CD4-positive, alpha-beta T cell treated with Interferon gamma for 1 hour (primary cell): Measurements from ENCODE around the gene MYO15B.
A peak's percentile ranks its signal among the peaks of the same experiment; 100 is the strongest.

Experiments
- DNase-seq: peaks from one replicate; pipeline ENCODE4 v3.0.0-alpha.2; 2020

MYO15B gene

DNA sequence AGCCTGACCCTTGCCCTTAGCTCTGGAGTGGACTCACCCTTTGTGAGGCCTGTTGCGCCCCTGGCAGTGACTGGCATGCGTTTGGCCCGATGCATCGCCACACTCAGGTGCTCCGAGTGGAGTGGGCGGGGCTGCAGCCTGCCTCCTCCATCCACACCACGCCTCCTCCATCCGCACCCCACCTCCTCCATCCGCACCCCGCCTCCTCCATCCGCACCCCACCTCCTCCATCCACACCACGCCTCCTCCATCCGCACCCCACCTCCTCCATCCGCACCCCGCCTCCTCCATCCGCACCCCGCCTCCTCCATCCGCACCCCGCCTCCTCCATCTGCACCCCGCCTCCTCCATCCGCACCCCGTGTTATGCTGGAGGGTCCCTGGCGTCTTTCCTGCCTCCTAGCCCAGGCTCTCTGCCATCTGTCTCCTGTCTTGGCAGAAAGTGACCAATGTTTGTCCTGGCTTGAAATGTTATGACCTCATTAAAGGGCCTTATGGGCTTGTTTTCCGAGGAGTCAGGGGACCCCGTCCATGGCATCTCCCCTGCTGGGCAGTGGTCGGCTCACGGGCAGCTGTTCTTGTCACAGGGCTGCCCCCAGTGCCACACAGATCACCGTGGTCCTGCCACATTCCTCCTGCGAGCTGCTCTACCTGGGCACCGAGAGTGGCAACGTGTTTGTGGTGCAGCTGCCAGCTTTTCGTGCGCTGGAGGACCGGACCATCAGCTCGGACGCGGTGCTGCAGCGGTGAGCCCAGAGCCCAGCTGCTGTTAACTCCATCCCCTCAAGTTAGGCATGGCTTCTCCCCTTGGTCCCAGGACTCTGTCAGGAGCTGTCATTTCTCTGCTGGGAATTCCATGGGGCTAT lies 28.7 kb upstream of the MYO15B start:
- DNase-seq = no peak

DNA sequence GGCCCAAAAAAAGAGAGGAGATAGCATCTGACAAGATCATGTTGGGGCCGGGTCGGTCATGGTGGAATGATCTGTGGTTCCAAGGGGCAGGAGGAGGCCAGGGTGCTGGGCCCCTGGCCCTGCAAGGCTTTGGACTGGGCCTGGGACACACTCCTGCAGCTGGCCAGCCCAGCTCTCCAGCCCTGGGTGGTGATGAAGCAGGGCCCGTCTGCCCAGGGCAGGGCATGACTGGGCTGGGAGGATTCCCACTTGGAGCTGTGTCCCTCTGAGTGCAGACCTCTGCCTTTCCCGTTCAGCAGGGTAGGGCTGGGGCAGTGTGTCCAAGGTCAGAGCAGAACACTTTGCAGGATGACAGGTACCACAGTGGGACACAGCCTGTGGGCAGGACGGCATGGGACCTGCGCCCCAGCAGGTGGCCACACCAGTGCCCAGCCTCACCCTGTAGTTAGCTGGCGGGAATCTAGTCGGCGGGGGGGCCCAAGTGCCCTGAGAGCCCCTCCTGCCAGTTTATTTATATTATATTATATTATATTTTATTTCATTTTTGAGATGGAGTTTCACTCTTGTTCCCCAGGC lies 27.6 kb upstream of the MYO15B start:
- no peak for DNase-seq

DNA sequence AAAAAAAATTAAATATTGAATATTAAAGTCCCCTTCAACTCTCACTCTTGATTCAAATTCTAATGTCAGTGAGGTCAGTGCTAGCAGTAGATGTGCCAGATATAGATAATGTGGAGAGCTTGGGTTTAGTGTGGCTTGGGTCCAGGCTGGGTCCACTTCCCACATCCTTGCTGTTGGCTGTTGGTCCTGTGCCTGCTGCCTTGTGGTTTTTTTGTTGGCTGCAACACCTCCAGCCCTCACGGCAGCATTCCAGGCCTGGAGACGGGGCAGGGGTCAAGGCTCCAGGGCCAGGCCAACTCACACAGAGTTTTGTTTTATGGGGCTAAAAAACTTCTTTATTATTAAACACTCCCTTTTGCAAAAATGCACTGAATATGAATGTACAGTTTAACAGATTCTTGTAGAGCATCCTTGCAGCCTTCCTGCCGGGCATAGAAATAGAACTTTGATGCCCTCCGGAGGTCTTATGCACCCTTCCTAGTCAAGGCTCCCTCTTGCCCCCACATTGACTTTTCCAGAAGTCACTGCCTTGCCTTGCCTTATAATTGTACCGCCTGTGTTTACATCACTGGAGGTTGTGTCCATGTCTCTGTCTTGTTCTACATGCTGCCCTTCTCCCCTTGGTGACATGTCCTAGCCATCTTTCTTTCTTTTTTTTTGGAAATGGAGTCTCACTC lies 25.5 kb upstream of the MYO15B start:
- no peak for DNase-seq

DNA sequence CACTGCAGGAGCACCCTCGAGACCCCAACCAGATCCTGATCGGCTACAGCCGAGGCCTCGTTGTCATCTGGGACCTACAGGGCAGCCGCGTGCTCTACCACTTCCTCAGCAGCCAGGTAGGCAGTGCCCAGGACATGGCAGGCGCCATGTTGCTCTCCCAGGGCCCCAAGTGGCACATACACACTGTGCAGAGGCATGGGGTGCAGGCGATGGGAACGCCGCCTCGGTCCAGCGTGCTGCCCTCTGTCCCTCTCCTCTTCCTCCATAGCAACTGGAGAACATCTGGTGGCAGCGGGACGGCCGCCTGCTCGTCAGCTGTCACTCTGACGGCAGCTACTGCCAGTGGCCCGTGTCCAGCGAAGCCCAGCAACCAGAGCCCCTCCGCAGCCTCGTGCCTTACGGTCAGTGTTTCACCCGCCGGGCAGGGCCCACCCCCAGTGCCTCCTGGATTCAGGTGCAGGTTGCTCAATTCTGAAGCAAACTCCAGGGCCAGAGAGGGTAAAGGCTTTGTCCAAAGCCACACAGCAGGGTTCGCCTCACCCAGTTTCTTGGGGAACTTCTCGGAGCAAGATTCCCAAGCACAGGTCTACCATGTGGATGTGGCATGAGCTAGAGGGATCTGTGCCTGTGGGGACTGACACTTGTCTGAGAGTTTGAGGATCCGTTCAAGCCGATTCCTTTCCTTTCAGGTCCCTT lies 24.4 kb upstream of the MYO15B start:
- DNase-seq = no peak

DNA sequence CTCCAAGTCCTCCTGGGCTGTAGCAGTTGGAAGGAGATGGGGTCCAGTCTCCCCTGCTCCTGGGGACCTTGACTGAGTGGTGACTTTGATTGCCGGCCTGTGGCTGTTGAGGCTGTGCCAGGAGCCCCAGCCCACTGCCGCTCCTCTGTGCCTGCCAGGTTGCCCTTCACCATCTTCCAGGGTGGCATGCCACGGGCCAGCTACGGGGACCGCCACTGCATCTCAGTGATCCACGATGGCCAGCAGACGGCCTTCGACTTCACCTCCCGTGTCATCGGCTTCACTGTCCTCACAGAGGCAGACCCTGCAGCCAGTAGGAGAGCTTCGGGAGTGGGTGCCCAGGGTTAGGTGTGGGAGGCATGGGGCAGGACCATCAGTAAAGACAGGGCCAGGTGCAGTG lies 23.4 kb upstream of the MYO15B start:
- DNase-seq = no peak

DNA sequence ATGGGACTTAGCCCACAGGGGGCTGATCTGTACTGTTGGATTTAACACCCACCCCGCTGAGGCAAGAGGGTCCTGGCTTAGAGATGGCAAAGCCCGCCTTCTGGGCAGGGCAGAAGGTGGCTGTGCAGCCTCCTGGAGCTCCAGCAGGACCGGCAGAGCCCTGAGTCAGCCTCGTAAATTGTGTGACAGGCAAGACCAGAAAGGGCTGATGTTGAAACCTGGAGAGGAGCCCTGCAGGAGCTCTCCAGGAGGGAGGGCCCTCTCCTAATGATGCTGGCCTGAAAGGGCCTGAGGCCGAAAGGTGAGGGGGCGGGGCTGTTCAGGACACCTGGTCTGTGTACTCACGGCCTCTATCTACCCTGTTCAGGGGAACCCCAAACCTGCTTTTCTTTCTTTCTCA lies 22.5 kb upstream of the MYO15B start:
- DNase-seq = no peak

DNA sequence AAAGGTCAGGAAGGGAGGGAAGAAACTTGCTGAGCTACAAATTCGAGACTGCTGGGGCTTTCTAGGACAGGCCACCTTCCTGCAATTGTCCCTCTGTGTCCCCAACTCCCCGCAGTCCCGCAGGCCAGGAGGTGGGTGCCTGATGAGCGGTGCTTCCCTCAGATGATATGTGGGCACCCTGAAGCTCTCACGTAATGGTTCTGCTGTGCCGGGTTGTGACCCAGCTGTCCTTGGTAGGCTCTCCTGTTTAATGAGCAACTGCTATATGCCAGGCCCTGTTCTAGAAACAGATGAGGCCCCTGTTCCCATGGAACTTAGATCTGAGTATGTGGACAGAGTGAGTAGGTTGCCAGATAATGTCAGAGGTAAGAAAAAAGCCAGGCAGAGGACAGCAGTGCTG lies 22.0 kb upstream of the MYO15B start:
- DNase-seq = no peak

DNA sequence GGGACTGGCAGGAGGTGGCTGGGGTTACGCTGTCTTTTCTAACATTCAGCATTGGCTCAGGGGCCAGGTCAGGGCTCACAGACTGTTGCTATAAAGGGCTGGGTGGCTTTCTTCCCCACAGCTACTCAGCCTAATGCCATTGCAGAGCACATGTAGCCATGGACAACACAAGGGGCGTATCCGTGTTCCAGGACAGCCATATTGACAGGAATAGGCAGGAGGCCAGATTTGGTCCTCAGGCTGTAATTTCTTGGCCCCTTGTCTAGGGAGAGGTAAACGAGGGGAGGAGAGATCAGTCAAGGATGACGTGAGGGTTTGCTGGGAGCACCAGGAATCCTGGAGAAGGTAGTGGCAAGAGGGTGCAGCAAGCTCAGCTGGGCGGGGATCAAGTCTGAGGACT lies 21.2 kb upstream of the MYO15B start:
- no peak for DNase-seq

DNA sequence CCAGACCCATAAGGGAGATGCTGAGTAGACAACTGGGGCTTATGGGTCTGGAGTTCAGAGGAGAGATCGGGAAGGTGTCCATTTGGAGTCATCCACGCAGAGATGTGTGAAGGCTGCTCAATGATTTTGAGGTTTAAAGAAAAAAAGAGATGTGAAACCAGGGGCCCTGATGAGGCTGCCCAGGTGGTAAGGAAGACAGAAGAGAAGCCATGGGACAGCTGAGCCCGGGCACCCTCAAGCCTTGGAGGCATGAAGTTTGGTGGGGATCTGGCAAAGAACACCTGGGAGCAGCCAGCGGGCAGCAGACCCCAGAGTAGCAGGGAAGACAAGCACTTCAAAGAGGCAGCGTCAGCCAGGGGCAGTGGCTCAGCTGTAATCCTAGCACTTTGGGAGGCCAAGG lies 20.8 kb upstream of the MYO15B start:
- peak; percentile 22 for DNase-seq

DNA sequence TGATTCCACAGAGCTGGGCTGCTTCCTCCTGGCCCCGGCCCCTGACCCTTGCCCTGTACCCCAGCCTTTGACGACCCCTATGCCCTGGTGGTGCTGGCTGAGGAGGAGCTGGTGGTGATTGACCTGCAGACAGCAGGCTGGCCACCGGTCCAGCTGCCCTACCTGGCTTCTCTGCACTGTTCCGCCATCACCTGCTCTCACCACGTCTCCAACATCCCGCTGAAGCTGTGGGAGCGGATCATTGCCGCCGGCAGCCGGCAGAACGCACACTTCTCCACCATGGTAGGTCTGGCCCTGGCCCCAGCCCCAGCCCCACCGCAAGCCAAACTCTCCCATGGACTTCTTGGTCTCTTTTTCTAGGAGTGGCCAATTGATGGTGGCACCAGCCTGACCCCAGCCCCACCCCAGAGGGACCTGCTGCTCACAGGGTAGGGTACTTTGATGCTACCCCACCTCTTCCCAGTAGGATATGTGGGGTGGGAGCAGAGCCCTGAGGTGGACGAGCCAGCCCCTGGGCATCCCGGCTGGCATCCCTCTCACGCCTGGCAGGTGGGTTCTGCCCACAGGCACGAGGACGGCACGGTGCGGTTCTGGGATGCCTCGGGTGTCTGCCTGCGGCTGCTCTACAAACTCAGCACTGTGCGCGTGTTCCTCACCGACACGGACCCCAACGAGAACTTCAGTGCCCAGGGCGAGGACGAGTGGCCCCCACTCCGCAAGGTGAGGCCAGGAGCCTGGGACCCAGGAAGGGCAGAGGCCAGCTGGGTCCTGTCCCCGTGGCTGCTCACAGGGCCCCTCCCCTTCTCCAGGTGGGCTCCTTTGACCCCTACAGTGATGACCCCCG lies 19.0 kb upstream of the MYO15B start:
- no peak for DNase-seq

DNA sequence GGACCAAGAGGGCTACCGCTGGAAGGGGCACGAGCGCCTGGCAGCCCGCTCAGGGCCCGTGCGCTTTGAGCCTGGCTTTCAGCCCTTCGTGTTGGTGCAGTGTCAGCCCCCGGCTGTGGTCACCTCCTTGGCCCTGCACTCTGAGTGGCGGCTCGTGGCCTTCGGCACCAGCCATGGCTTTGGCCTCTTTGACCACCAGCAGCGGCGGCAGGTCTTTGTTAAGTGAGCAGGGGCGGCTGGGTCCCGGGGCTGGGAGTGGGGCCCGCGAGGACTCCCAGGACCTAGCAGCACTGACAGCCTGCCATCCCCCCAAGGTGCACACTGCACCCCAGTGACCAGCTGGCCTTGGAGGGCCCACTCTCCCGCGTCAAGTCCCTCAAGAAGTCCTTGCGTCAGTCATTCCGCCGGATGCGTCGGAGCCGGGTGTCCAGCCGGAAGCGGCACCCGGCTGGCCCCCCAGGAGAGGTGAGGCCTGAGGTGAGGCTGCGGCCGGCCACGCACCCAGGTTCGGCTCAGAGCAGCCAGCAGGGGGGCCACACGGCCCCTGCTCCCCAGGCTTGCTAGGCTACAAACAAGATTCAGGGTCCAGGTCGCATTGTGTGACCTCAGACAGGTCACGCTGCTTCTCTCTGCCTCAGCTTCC lies 17.4 kb upstream of the MYO15B start:
- no peak for DNase-seq

DNA sequence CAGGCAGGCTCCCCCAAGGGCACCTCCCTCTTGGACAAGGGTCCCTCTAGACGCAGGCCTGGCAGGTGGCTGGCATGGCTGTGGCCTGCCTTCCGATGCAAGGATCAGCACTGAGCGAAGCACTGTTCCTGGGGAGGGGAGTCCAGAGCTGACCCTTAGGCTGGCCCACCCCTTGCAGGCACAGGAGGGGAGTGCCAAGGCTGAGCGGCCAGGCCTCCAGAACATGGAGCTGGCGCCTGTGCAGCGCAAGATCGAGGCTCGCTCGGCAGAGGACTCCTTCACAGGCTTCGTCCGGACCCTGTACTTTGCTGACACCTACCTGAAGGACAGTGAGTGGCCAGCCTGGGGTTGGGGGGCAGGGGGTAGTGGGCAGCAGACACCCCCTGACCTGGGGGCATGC lies 16.8 kb upstream of the MYO15B start:
- no peak for DNase-seq

DNA sequence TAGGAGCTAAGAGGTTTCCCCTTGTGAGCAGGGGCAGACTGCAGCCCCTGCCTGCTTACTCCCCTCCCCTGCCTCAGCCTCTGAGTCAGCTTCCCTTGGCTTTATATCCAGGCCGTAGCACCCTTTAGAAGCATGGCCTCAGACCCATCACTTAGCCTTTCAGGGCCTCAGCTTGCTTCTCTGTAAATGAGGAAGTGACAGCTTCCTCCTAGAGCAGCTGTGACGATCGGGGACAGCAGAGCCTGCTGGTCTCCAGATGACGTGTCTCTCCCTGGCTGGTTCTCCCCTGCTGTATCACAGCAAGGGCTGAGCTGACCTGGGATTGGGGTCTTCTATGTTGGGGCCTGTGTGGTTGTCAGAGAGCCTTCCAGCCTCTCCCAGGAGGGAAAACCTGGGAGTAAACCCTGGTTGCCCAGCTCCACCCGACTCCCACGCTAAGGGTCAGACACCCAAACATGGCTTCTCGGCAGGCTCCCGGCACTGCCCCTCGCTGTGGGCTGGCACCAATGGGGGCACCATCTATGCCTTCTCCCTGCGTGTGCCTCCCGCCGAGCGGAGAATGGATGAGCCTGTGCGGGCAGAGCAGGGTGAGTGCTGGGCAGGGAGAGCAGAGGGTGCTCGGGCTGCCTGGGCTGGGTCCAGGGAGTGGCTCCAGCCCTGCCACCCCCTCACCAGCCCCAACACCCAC lies 16.3 kb upstream of the MYO15B start:
- DNase-seq = peak; percentile 85

DNA sequence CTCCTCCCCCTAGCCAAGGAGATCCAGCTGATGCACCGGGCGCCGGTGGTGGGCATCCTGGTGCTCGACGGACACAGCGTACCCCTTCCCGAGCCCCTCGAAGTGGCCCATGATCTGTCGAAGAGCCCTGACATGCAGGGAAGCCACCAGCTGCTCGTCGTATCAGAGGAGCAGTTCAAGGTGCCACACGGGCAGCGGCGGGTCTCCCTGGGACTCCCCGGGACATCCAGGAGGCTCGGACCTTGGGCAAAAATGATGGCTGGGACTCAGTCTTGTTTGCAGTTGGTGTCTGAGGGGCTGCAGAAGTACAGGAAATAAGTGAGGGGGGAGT lies 15.8 kb upstream of the MYO15B start:
- DNase-seq = no peak

DNA sequence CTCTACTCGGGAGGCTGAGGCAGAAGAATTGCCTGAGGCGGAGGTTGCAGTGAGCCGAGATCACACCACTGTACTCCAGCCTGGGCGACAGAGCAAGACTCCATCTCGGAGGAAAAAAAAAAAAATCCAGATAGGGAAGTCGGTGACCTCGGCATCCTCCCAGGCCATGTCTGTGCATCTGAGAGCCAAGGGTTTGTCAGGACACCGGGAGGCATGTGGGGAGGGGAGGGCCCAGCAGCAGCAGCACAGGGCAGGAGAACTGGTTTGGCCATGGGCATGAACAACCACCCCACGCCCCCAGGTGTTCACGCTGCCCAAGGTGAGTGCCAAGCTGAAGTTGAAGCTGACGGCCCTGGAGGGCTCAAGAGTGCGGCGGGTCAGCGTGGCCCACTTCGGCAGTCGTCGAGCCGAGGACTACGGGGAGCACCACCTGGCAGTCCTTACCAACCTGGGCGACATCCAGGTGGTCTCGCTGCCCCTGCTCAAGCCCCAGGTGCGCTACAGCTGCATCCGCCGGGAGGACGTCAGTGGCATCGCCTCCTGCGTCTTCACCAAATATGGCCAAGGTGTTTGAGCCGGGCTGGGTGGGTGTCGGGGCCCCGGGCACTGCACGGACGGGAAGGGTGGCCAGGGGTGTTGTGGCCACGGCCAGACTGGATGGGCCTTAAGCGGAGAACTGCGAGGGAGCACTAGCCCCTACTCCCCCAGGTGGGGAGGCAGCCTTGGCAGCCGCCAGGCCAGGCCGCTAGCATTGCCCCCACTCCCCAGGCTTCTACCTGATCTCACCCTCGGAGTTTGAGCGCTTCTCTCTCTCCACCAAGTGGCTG lies 14.7 kb upstream of the MYO15B start:
- no peak for DNase-seq

DNA sequence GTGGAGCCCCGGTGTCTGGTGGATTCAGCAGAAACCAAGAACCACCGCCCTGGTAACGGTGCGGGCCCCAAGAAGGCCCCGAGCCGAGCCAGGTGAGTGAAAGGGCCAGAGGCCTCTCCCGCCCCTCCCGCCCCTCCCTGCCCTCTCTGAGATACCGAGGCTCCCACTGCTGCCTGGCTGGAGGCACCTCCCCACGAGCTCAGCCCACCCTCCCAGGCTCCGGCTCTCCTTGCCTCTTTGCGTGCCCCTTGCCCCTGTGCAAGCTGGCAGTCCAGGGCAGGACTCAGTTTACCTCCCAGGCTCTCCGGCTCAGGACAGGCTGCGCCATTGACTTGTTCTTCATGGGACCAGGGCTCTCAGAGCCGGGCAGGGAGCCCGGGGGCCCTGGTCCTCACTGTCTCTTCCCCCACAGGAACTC lies 14.1 kb upstream of the MYO15B start:
- DNase-seq = no peak

DNA sequence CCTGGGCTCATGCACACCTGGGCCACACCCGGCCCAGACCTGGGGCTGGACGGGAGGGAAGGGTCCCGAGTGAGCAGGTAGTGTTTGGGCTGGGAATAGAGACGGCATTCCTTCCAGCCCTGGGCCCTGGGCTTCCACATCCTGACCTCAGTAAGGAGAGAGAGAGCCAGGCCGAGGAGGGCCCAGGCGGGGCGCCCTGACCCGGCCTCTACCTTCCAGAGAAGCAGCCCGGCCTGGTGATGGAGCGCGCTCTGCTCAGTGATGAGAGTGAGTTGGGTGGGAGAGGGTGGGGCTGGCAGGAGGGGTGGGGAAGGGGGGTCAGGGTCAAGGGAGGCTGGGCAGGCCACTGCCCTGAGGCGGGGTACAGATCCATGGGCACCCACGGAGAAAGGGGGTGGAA lies 13.6 kb upstream of the MYO15B start:
- DNase-seq = no peak

DNA sequence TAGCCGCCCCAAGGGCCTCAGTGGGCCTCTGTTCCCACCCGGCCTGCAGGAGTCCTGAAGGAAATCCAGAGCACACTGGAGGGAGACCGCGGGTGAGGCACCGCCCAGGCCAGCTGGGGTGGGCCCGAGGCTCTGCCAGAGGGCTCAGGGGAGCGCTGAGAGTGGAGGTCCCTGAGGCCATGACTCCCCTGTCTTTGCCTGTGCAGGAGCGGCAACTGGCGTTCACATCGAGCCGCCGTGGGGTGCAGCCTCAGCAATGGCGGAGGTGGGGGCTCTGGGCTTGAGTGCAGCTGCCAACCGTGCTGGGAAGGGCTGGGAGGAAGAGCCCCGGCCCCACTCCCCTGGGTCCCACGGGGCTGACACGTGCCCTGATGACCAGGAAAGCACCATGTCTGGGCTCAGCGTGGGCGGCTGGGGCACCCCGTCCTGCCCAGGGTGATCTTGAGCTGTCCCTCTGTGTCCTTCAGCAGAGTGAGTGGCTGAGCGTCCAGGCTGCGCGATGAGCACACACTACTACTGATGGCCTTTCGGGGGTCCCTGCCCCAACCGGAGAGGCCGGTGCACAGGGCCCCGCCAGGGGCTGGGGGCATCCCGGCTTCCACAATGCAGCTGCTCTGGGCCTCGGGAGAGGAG lies 13.1 kb upstream of the MYO15B start:
- no peak for DNase-seq

DNA sequence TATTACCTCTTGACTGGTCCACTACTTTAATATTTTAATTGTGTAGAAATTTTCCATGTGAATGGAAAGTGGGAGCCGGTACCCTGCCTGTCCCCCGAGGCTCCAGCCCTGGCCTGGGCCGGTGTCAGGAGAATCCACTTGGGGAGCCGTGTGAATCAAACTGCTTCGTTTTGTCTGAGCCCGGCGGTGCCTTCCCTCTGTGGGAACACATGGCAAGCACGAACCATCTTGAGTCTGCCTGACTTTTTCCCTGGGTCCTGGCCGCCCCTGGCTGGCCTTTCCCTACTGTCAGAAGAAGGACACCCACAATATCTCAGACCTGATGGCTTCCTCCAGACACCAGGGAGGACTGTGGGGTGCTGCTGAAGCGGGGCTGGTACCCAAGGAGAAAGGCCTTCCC lies 12.4 kb upstream of the MYO15B start:
- no peak for DNase-seq

DNA sequence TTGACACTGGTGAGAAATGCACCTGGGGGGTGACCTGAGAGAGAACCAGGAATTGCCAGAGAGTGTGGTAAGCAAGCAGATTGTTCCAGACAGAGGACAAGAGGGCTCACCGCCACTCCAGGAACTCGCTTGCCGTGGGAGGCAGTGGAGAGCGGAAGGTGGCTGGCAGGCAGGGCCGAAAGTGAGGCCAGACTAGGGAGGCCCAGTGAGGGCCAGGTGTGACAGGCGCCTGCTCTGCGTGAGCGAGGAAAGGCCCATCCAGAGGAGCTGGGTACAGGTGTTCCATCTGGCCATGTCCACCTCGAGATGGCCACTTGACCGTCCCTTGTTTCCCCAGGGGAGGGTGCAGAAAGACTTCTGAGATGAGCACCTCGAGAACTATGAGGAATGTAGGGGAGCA lies 11.9 kb upstream of the MYO15B start:
- DNase-seq = no peak
